Left kidney (tissue), 2 donors: ENCODE measurements around the gene GFOD2. TPM values are rescaled to one million over a fixed set of nuclear protein-coding genes. Genes with fewer than 3 reads are reported as not detected.
A peak's percentile ranks its signal among the peaks of the same experiment; 100 is the strongest.

Experiments used
- DNase-seq: peaks from one replicate; pipeline ENCODE4 v3.0.0-alpha.2; 2013
- polyA plus RNA-seq: library from polyadenylated mRNA; unstranded; fragments of 120-200 nt; gene quantifications from one replicate; pipeline ENCODE4 v1.2.1, GENCODE V29; 2013; ENCODE audit not compliant: insufficient read length

The GFOD2 gene
- polyA plus RNA-seq, 1 donor = 19.7 TPM

DNA sequence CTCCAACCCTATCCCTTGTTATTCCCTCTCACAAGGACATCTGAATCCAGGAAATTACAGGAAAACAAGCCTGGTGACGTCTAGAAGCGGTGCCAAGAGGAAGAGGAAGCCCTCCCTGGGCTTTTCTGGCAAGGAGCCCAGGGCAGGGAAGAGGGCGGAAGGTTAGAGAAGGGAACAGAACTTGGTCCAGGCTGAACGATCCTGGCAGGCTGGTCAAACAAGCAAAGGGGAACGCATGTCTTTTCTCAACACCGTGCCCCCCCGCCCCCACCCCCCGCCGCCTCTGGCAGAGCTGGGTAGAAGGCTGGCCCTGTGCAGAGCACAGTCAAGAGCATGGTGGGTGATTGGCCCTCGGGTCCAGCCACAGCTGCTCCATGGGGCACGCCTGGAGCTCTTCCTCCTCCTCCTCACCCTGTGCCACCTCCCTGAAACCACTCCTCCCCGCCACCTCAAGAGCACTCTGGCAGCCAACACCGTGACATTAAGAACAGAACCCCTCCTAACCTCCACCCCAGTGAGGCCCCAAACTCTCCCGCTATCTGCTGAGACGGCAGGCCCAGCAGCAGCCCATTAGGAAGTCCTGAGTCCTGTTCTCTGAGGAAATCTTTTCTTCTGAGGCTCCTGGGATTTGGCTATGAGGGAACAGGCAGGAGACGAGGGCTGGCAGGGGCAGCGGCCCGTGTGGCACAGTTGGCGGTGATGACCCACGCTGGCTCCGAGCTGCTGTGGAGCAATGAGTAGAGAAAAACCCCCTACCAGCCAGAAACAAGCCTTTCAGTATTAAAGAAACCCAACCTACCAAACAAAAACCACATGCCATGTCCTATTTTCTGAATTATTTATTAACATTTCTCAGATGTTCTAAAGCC lies 45.2 kb downstream of the GFOD2 start:
- no peak for DNase-seq

DNA sequence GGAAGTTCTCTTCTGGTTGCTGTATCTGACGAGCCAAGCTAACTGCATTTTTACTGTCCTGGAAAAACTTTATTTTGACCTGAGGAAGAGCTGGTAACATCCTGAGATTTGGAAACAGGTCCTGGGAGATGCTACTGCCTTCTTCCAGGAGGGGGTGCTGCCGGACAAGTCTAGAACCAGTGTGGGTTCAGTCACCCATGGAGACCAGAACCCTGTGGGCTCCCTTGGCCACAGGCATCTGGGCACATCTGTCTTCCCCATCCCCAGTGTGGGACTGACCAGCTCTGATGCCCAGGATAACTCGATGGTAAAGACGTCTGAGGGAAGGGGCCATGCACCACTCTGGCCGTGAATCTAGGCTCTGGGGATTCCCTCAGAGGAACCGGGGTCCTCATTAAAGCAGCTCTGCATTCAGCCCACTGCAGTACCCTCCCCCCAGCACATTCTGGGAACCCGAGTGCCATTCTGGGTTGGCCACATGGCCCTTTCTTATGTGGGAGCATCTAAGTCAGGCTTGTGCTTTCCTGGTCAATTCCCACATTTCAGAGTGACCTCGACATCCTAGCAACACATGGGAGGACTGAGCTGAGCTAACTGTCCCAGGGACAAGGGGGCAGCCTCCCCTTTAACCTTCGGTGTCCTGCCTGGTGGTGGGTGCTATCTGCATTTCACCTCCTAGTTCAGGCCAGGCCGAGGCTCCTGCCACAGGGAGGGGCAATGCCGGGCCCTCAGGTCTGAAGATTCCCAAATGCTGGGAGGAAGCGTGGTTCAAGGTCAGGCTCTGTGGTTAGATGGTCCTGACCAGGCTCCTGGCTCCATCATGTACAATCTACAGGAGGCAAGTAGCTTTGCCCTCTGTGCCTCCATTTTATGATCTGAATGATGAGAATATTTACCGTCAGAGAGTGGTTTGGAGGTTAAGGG lies 46.1 kb downstream of the GFOD2 start:
- DNase-seq = no peak

DNA sequence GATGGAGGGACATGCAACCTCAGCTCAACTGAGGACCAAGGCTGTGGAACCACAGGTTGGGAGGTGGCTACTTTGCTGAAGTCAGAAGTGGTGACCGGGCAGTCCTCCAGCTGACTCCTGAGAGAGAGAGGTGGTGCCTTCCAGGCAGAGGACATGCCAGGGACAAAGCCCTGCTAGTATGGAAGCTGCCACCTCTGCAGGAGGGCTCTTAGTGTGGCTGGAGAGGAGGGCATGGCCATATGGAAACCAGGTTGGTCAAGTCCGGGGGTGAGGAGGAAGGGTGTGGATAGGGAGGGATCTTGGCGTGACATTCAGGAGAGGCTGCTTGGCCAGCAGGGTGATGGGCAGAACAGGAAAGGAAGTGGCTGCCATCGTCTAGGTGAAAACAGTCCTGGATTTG lies 46.8 kb downstream of the GFOD2 start:
- DNase-seq = no peak

DNA sequence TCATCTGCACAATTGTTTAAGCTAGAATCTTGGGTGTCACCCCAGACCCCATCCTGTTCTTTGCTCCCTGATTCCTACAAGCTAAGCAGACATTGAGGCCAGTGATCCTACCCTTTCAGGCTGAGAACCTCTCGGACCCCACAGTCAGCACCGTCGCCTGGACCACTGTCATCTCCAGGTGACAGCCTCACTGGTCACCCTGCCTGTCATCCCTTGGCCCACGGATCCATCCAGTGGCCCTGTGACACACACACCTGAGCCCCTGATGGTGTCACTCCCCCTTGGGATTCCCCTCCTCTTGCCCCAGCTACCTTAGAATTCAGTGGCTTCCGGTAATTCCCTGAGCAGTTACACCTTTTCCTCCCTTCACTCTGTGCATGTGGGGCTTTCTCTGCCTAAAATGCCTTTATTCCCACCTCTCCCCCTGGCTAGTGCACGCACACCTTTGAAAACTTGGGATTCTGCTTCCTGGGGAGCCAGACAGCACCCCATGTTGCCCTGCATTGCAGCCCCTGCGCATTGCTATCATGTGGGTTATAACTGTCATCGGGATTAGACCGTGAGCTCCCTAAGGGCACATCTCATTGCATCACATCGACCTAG lies 49.5 kb downstream of the GFOD2 start:
- no peak for DNase-seq

GRCh38 chr16:67668495-67669157 lies 50.5 kb downstream of the GFOD2 start:
- DNase-seq = no peak

- DNase-seq = peak; percentile 86
Measured at GRCh38 chr16:67667817-67668494, 51.2 kb downstream of the GFOD2 start.

DNA sequence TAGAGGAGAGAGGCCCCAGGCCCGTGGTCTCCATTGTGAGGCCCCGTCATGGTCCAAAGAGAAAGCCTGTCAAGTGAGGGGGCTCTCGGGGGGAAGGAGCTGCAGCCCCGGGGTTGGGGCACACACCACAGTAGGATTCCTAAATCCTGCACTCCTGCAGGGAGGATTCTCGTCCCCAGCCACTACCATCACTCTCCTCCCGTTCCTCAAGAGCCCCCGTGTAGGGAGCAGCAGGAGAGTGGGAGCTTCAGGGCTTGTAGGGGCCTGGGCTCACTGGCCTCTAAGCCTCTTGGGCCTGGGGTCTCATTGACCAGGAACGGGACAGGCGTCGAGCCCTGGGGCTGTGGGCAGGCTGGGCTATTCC lies 51.7 kb downstream of the GFOD2 start:
- no peak for DNase-seq

- DNase-seq = peak; percentile 80
Measured at GRCh38 chr16:67666559-67667452, 52.3 kb downstream of the GFOD2 start, which contains the start of the genes C16orf86 and ENKD1. Gene C16orf86, plus strand, starts transcription at chr16:67666814. Its CDS starts 157 bp downstream, at chr16:67666971. Gene ENKD1, minus strand, starts transcription at chr16:67666750. Its CDS starts 308 bp downstream, at chr16:67666442.

DNA sequence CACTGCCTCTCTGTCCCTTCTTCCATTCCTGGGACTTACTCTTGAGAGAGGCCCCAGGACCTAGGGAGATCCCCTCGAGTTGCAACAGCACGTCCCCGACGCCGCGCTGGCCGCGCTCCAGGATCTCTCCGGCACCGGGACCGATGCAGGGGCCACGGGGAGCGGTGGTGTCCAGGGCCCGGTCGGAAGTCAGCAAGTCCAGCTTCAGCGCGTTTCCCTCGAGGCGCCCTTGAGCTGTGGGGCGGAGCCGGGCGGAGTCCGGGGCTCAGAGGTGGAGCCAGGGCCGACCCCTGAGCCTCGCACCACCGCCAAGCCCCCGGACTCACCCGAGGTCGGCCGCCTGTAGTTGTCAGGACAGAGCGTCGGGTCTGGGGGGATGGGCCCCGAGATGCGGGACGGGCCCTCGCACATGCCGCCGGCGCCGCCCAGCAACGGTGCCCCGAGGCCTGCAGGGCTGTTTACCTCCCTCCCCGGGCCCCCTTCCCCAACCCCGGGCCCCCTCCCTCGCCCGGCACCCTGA lies 53.0 kb downstream of the GFOD2 start:
- no peak for DNase-seq

DNA sequence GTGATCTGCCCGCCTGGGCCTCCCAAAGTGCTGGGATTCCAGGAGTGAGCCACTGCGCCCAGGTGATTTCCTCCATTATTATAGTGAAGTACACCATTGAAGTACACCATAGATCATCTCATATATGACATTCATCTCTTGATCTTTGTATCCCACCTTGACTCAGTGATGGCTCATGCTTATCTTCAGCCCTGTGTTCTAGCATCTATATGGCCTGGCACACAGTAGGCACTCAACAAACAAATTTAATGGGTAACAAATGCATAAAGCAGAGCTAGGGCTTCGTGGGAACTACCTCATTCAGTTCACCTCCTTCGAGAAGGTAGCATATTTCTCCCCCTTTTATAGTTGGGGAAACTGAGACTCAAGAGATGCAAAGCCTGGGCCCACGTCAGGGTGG lies 53.5 kb downstream of the GFOD2 start:
- DNase-seq = no peak

DNA sequence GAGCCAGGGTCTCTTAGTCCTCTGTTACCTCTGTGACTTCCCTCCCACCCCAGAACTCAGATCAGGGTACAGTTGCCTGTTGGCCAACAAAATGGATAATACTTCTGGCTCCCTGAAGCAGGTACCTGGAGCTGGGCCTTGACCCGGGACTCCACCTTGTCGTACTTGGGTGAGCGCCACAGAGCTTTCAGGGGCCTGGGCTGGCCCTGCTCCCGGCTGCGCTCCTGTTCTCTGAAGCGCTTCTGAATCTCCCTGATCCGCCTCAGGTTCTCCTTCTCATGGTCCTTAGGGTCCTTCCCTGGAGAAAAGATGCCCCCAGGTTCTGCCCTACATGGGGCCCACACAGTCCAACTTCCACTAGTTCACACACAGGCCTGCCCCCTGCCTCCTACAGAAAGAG lies 54.2 kb downstream of the GFOD2 start:
- DNase-seq = no peak

DNA sequence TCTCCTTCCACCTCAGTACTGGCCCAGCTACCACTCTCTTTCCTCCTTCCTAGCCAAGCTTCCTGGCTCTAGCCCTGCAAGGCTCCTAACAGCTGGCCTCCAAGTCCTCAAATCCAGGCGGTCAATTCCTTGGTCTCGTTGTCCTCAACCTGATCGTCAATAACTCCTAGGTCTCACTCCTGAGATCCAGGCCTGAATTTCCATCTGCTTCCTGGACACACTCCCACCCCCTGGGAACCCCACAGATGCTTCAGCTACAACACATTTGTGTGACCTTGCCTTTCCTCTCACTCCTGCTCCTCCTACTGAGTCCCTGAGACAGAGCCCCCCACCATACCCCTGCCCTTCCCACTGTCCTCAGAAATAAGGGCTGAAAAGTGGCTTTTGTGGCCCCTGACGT lies 54.9 kb downstream of the GFOD2 start:
- DNase-seq = no peak

- DNase-seq = no peak
Measured at GRCh38 chr16:67663877-67664222, 55.3 kb downstream of the GFOD2 start.

GRCh38 chr16:67663151-67663876 lies 55.8 kb downstream of the GFOD2 start:
- no peak for DNase-seq

GRCh38 chr16:67662653-67663010 lies 56.5 kb downstream of the GFOD2 start:
- no peak for DNase-seq

- DNase-seq = no peak
Measured at GRCh38 chr16:67661886-67662652, 57.0 kb downstream of the GFOD2 start.

GRCh38 chr16:67661101-67661761 lies 57.9 kb downstream of the GFOD2 start:
- peak; percentile 57 for DNase-seq

- DNase-seq = peak; percentile 94
Measured at GRCh38 chr16:67660564-67661028, 58.5 kb downstream of the GFOD2 start, which contains the start of gene PARD6A. Gene PARD6A, plus strand, starts transcription at chr16:67660960. Its CDS starts 79 bp downstream, at chr16:67661039.
